ENCODE measurements around the gene CBX5.

CBX5 gene

DNA sequence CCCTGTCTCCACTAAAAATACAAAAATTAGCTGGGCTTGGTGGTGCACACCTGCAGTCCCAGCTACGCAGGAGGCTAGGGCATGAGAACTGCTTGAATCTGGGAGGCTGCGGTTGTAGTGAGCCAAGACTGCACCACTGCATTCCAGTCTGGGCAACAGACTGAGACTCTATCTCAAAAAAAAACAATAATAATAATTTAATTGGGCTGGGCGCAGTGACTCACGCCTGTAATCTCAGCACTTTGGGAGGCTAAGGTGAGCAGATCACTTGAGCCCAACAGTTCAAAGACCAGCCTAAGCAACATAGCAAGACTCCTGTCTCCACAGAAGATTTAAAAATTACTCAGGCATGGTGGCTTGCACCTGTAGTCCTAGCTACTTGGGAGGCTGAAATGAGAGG lies 26.7 kb downstream of the CBX5 start:
- no peak overlapping the region for H3K27ac ChIP-seq
- TF ChIP-seq, protein P1, sequence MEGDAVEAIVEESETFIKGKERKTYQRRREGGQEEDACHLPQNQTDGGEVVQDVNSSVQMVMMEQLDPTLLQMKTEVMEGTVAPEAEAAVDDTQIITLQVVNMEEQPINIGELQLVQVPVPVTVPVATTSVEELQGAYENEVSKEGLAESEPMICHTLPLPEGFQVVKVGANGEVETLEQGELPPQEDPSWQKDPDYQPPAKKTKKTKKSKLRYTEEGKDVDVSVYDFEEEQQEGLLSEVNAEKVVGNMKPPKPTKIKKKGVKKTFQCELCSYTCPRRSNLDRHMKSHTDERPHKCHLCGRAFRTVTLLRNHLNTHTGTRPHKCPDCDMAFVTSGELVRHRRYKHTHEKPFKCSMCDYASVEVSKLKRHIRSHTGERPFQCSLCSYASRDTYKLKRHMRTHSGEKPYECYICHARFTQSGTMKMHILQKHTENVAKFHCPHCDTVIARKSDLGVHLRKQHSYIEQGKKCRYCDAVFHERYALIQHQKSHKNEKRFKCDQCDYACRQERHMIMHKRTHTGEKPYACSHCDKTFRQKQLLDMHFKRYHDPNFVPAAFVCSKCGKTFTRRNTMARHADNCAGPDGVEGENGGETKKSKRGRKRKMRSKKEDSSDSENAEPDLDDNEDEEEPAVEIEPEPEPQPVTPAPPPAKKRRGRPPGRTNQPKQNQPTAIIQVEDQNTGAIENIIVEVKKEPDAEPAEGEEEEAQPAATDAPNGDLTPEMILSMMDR (conservative IDR thresholded peaks at IDR 0.05), result no peak

DNA sequence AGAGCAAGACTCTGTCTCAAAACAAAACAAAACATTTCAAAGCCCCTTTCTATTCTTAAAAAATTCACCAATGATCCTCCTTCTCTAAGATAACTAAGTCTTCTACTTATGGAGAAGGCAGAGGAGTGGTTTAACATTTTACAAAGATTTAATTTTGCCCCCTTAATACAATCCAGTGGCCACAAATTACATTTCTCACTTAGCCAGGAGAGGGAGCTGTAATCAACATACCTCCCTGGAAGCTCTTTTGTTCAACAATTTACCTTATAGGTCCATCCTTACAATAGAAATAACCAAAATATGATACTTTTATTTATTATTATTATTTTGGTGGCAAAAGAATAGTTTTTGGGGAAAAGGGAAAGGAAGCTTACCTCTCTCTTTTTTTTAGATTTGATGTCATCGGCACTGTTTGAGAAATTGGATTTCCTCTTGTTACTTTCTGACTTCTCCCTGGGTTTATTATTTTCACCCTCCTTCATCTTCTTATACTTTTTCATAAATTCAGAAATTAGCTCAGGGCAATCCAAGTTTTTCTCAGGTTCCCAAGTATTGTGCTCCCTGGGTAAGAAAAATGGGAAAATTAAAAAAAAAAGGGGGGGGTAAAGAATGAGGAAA lies 28.1 kb downstream of the CBX5 start:
- no peak overlapping the region for H3K27ac ChIP-seq
- TF ChIP-seq, protein P1 (conservative IDR thresholded peaks at IDR 0.05), result peak; percentile 88

DNA sequence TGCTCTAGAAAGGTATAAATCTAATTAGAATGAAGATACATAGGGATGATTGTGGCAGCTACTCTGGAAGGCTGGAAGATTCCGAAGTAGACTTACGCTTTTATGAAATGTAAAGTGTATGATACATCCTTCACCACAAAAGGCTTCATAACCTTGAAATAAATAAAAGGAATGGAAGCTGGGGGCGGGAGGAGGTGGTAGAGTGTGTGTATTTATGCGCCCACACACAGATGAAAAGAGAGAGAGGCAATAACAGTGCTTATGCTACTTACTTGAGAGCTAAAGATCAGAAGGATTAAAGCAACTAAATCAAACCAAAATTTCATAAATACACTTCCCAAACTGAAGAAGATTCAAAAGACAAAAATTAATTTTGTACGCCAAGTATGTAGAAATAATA lies 30.4 kb downstream of the CBX5 start:
- TF ChIP-seq, protein P1 (conservative IDR thresholded peaks at IDR 0.05), result no peak
- no peak overlapping the region for H3K27ac ChIP-seq

- TF ChIP-seq, protein P1 (conservative IDR thresholded peaks at IDR 0.05), result no peak
- no peak overlapping the region for H3K27ac ChIP-seq
Observed at GRCh38 chr12:54246011-54246641, 33.8 kb downstream of the CBX5 start.

- TF ChIP-seq, protein P1 (conservative IDR thresholded peaks at IDR 0.05), result no peak
- no peak overlapping the region for H3K27ac ChIP-seq
Observed at GRCh38 chr12:54240971-54241588, 38.8 kb downstream of the CBX5 start.

DNA sequence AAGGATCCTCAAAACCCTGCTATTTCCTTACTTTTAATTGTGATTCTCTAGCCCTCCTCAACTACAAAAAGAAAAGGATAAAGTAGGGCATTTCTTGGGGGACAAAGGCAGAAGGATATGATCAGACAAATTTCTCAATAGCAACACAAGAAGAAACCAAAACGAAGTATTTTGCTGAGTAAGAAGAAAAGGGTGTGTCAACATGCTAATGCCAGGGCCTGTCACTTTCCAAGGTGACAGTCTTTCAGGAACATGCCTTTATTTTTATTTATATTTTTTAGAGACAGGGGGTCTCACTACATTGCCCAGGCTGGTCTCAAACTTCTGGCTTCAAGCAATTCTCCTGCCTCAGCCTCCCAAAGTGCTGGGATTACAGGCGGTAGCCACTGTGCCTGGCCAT lies 39.8 kb downstream of the CBX5 start:
- TF ChIP-seq, protein P1 (conservative IDR thresholded peaks at IDR 0.05), result no peak
- H3K27ac ChIP-seq, result no peak overlapping the region

GRCh38 chr12:54239620-54240019 lies 40.3 kb downstream of the CBX5 start:
- no peak overlapping the region for H3K27ac ChIP-seq
- TF ChIP-seq, protein P1 (conservative IDR thresholded peaks at IDR 0.05), result no peak
